Neural cell (in vitro differentiated cells): ENCODE measurements around the gene GRP.
"Not testable (repeated sequence)": the region's sequence is repeated elsewhere in the genome, so short reads cannot be mapped to it uniquely, and the experiment has no call there.

Experiments used
- CTCF ChIP-seq: fragments of 450-650 bp; IDR thresholded peaks from 2 replicates; pipeline ENCODE4 v1.5.1; 2014; ENCODE audit warnings: antibody characterized with exemption, mild to moderate bottlenecking, moderate library complexity; ENCODE audit not compliant: poor library complexity, severe bottlenecking
- EP300 ChIP-seq: fragments of 450-650 bp; conservative IDR thresholded peaks from 2 replicates; pipeline ENCODE4 v1.6.1; 2014; ENCODE audit warnings: antibody characterized with exemption, mild to moderate bottlenecking, moderate library complexity; ENCODE audit not compliant: poor library complexity, severe bottlenecking
- EZH2 ChIP-seq: fragments of 200-600, 300-800 bp; shearing (Covaris generic), sonication (generic); IDR thresholded peaks from 2 replicates; pipeline ENCODE4 v1.6.1; 2014; ENCODE audit warnings: antibody characterized with exemption, low read length, borderline replicate concordance, mild to moderate bottlenecking; ENCODE audit not compliant: insufficient read depth, poor library complexity, severe bottlenecking
- POLR2AphosphoS5 ChIP-seq: IDR thresholded peaks from 2 replicates; pipeline ENCODE4 v1.6.1; 2012
- RAD21 ChIP-seq: fragments of 450-650 bp; conservative IDR thresholded peaks from 2 replicates; pipeline ENCODE4 v1.6.1; 2014; ENCODE audit warnings: antibody characterized with exemption, mild to moderate bottlenecking, moderate library complexity
- REST ChIP-seq: IDR thresholded peaks from 2 replicates; pipeline ENCODE4 v1.6.1; 2012; ENCODE audit warnings: borderline replicate concordance
- SMC3 ChIP-seq: fragments of 450-650 bp; conservative IDR thresholded peaks from 2 replicates; pipeline ENCODE4 v1.6.1; 2014; ENCODE audit warnings: antibody characterized with exemption, mild to moderate bottlenecking, moderate library complexity; ENCODE audit not compliant: poor library complexity
- TAF1 ChIP-seq: IDR thresholded peaks from 2 replicates; pipeline ENCODE4 v1.6.1; 2012; ENCODE audit warnings: low read depth

- TF ChIP-seq CTCF, EP300, SMC3, TAF1, RAD21, POLR2AphosphoS5, REST, EZH2: not testable (repeated sequence)
Observed at GRCh38 chr18:59262243-59262642, 42.3 kb downstream of the GRP start.
